ENCODE results near the gene PCARE.

GRCh38 chr2:29021886-29022285, 52.4 kb downstream of the PCARE start:
- TF ChIP-seq CTCF (IDR thresholded peaks at IDR 0.05; ENCODE audit: low read length) (no peak), EZH2 (IDR thresholded peaks at IDR 0.05; ENCODE audit: borderline replicate concordance, low read length) (no peak)
